Stimulated activated CD4-positive, alpha-beta T cell treated with anti-CD3 and anti-CD28 coated beads, Interleukin-2, amount 100 ng/mL, for 4 hours (primary cell): ENCODE data around the gene GID4.

Source experiments
- DNase-seq: peaks from one replicate; pipeline ENCODE4 v3.0.0-alpha.2; 2020; ENCODE audit warnings: low read depth

GID4 gene

GRCh38 chr17:18043491-18043890 is 4.3 kb downstream of the GID4 start:
- no peak for DNase-seq

GRCh38 chr17:18044609-18045008 is 5.4 kb downstream of the GID4 start:
- DNase-seq: no peak

- DNase-seq: no peak
Measured at GRCh38 chr17:18045691-18046350, 6.6 kb downstream of the GID4 start.

GRCh38 chr17:18055597-18055996 is 16.4 kb downstream of the GID4 start:
- no peak for DNase-seq

- DNase-seq: no peak
Measured at GRCh38 chr17:18056214-18056613, 17.0 kb downstream of the GID4 start.

GRCh38 chr17:18059283-18059682 is 20.1 kb downstream of the GID4 start:
- no peak for DNase-seq

GRCh38 chr17:18064053-18064452 is 24.8 kb downstream of the GID4 start:
- DNase-seq: no peak

GRCh38 chr17:18065546-18065945 is 26.3 kb downstream of the GID4 start:
- DNase-seq: no peak

- DNase-seq: no peak
Measured at GRCh38 chr17:18066866-18067265, 27.7 kb downstream of the GID4 start.

GRCh38 chr17:18069101-18069500 is 29.9 kb downstream of the GID4 start:
- DNase-seq: no peak

- no peak for DNase-seq
Measured at GRCh38 chr17:18070861-18071340, 31.7 kb downstream of the GID4 start.

GRCh38 chr17:18071751-18072150 is 32.5 kb downstream of the GID4 start:
- DNase-seq: no peak

GRCh38 chr17:18074566-18075272 is 35.5 kb downstream of the GID4 start:
- no peak for DNase-seq

GRCh38 chr17:18076936-18077335 is 37.7 kb downstream of the GID4 start:
- no peak for DNase-seq

- DNase-seq: no peak
Measured at GRCh38 chr17:18079543-18079942, 40.3 kb downstream of the GID4 start.

- no peak for DNase-seq
Measured at GRCh38 chr17:18084256-18084655, 45.0 kb downstream of the GID4 start.

- peak; percentile 77 for DNase-seq
Measured at GRCh38 chr17:18087610-18088491, 48.6 kb downstream of the GID4 start, which contains the start of gene DRG2. Gene DRG2 (plus strand): TSS chr17:18087948. CDS start chr17:18088024, 76 bp downstream.

GRCh38 chr17:18089613-18090012 is 50.4 kb downstream of the GID4 start:
- DNase-seq: no peak

GRCh38 chr17:18093616-18094408 is 54.6 kb downstream of the GID4 start:
- no peak for DNase-seq

GRCh38 chr17:18094409-18094807 is 55.2 kb downstream of the GID4 start:
- DNase-seq: no peak

- DNase-seq: no peak
Measured at GRCh38 chr17:18099516-18099915, 60.3 kb downstream of the GID4 start.

- no peak for DNase-seq
Measured at GRCh38 chr17:18100616-18101015, 61.4 kb downstream of the GID4 start.
